ENCODE data around the gene PLA2G2A. TPM values are rescaled to one million over a fixed set of nuclear protein-coding genes. Genes with fewer than 3 reads are reported as not detected.

The PLA2G2A gene
- total and polyA plus RNA-seq, 2 of the 8 experiments (the other 6 are each of a cell fraction or from before 2014, with no cell fraction given) = 0.69 to 3.7 TPM

DNA sequence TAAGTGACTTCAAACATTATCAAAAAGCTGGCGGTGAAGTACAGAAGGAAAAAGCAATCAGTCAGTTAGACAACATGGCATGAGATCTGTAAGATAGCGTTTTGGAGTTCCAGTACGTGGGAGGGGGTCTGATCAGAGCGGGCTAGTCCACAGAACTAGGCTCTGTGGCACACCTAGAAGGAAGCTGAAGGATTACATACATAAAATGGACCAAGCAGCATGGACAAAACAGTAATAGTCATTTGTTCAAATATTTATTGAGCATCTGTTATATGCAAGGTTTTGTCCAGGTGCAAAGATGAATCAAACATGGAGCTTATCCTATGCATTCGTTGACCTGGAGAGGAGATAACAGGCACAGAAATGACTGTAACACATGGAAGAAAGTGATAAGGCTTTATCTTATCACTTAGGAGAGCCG, 33.1 kb downstream of the PLA2G2A start:
- no peaks in the 10 kb centered on the region for H3K36me3 ChIP-seq (ENCODE audit: control insufficient read depth in 2 of 4, insufficient read depth in 4 of 4, low read length in 3 of 4)
- H2BK12ac ChIP-seq (ENCODE audit: low read depth, low read length) = no peak overlapping the region
- DNase-seq (ENCODE audit: low read depth in 1 of 2, low spot score in 2 of 2) = no peak
- H2BK20ac ChIP-seq (ENCODE audit: low read length) = no peak overlapping the region
- TF ChIP-seq, protein P1, sequence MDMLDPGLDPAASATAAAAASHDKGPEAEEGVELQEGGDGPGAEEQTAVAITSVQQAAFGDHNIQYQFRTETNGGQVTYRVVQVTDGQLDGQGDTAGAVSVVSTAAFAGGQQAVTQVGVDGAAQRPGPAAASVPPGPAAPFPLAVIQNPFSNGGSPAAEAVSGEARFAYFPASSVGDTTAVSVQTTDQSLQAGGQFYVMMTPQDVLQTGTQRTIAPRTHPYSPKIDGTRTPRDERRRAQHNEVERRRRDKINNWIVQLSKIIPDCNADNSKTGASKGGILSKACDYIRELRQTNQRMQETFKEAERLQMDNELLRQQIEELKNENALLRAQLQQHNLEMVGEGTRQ (IDR thresholded peaks at IDR 0.05; ENCODE audit: low read length) = no peak
- TF ChIP-seq SIRT6 (IDR thresholded peaks at IDR 0.05; ENCODE audit: low read length) (no peak), KDM1A (IDR thresholded peaks at IDR 0.05; ENCODE audit: borderline replicate concordance, low read length) (no peak), SAP30 (IDR thresholded peaks at IDR 0.05; ENCODE audit: insufficient read depth, insufficient replicate concordance, low read length) (no peak), CEBPB (IDR thresholded peaks at IDR 0.05; ENCODE audit: low read depth, low read length) (no peak), EZH2 (IDR thresholded peaks at IDR 0.05; ENCODE audit: low read depth, low read length, severe bottlenecking) (no peak), BACH1 (IDR thresholded peaks at IDR 0.05; ENCODE audit: low read length) (no peak), JUN (IDR thresholded peaks at IDR 0.05; ENCODE audit: low read depth, low read length) (no peak), SIX5 (IDR thresholded peaks at IDR 0.05; ENCODE audit: low read depth, low read length) (no peak), JUND (IDR thresholded peaks at IDR 0.05; ENCODE audit: low read length) (no peak), KDM4A (IDR thresholded peaks at IDR 0.05; ENCODE audit: low read depth, low read length, severe bottlenecking) (no peak)
- TF ChIP-seq, protein P2, sequence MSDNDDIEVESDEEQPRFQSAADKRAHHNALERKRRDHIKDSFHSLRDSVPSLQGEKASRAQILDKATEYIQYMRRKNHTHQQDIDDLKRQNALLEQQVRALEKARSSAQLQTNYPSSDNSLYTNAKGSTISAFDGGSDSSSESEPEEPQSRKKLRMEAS (IDR thresholded peaks at IDR 0.05) = no peak
- ChIA-PET POLR2A (ENCODE audit: partially characterized antibody) (no interaction called here), CTCF (ENCODE audit: partially characterized antibody) (interaction anchor here (1.0 to 1.5 kb wide), 5 partner anchors 11 to 31 kb away, joined by 3 to 5 read pairs (median 4); no protein-coding TSS in a partner anchor)
- no peak overlapping the region for H2AK5ac ChIP-seq (ENCODE audit: low read depth, low read length)
- 87% methylated on average over 6 of the region's 6 CpGs; no CpG with 5 or more reads in 1 of the 2 experiments for WGBS, 2 experiments (ENCODE audit: extremely low coverage in 1 of 2, insufficient coverage in 1 of 2, insufficient read length in 1 of 2, insufficient replicate concordance in 2 of 2, low coverage in 1 of 2, low lambda C conversion rate in 2 of 2, missing lambda C conversion rate in 1 of 2)
- no peak overlapping the region for H3K9ac ChIP-seq (replicated peaks in 1 of 4; ENCODE audit: extremely low read depth in 1 of 4, low read depth in 3 of 4, low read length in 3 of 4)
- H3K79me2 ChIP-seq (ENCODE audit: control insufficient read depth in 1 of 2, insufficient read depth in 2 of 2, low read length in 2 of 2) = no peaks in the 10 kb centered on the region
- no peak overlapping the region for H4K91ac ChIP-seq (replicated peaks; ENCODE audit: insufficient read length, low read length)
- FAIRE-seq = no peak
- H3K23me2 ChIP-seq (ENCODE audit: low read depth, low read length) = no peaks in the 10 kb centered on the region; the same call in 1 of the 2 replicates
- H3K4me1 ChIP-seq (replicated peaks in 1 of 4; ENCODE audit: control insufficient read depth in 3 of 4, insufficient read depth in 4 of 4, low read length in 3 of 4) = peaks cover 0 to 3% (median 2%) of the 10 kb centered on the region in 4 experiments; a peak in 1 of 7 replicates
- peaks cover 0 to 1% of the 10 kb centered on the region in 2 experiments; a peak in 1 of 4 replicates for H3K9me3 ChIP-seq (ENCODE audit: insufficient read depth in 2 of 2, low read depth in 1 of 2, low read length in 1 of 2)
- H3K23ac ChIP-seq (ENCODE audit: insufficient read length) = no peak overlapping the region
- no peak overlapping the region for H3K27ac ChIP-seq (ENCODE audit: low read depth, low read length)
- H3K4me2 ChIP-seq (ENCODE audit: insufficient read depth in 1 of 2, low read depth in 2 of 2, low read length in 2 of 2) = no peak overlapping the region
- no peak overlapping the region for H2BK5ac ChIP-seq (ENCODE audit: low read depth, low read length)
- H2BK15ac ChIP-seq (ENCODE audit: low read length) = no peak overlapping the region
- H3K27me3 ChIP-seq (replicated peaks in 1 of 4; ENCODE audit: control insufficient read depth in 3 of 4, extremely low read depth in 1 of 4, insufficient read depth in 3 of 4, low read length in 3 of 4) = no peaks in the 10 kb centered on the region
- no peak overlapping the region for H2AFZ ChIP-seq (ENCODE audit: low read length)
- H3K4me3 ChIP-seq (ENCODE audit: extremely low read depth in 1 of 4, insufficient read depth in 2 of 4, low read depth in 3 of 4, low read length in 4 of 4) = no peak overlapping the region
- no peak overlapping the region for H2BK120ac ChIP-seq (replicated peaks; ENCODE audit: low read depth, low read length)
- no peak overlapping the region for H4K8ac ChIP-seq (ENCODE audit: extremely low read depth, insufficient read depth, low read length)
- no peak overlapping the region for H3K18ac ChIP-seq (ENCODE audit: extremely low read depth, low read length)
- H4K5ac ChIP-seq (ENCODE audit: insufficient read length, low read depth, low read length) = no peak overlapping the region
- no peaks in the 10 kb centered on the region for H3K79me1 ChIP-seq (ENCODE audit: low read depth, low read length)
- no peak overlapping the region for H3K4ac ChIP-seq (replicated peaks; ENCODE audit: insufficient read length, low read depth, low read length)
- H3K14ac ChIP-seq (ENCODE audit: insufficient read length) = no peak overlapping the region
- H4K20me1 ChIP-seq (replicated peaks in 1 of 2; ENCODE audit: control insufficient read depth in 1 of 2, insufficient read depth in 2 of 2, low read length in 2 of 2) = no peaks in the 10 kb centered on the region
- no peak overlapping the region for H3K56ac ChIP-seq (replicated peaks; ENCODE audit: insufficient read length, low read depth, low read length)
